HEK293 (cell line): Measurements from ENCODE around the gene YIPF5.
A peak's percentile ranks its signal among the peaks of the same experiment; 100 is the strongest.

Experiments used
- OVOL3 ChIP-seq: fragments of 450-650 bp; formaldehyde crosslinking; IDR thresholded peaks from 2 replicates; pipeline ENCODE4 v1.5.1; 2016; ENCODE audit warnings: missing biosample characterization, missing genetic modification characterization
- TRIM28 ChIP-seq: IDR thresholded peaks from 2 replicates; pipeline ENCODE4 v1.6.1; 2011; ENCODE audit warnings: low read length, control low read depth, borderline replicate concordance
- WT1 ChIP-seq: fragments of 450-650 bp; formaldehyde crosslinking; IDR thresholded peaks from 2 replicates; pipeline ENCODE4 v1.5.1; 2016; ENCODE audit warnings: missing biosample characterization, missing genetic modification characterization
- ZFP3 ChIP-seq: fragments of 450-650 bp; formaldehyde crosslinking; IDR thresholded peaks from 2 replicates; pipeline ENCODE4 v1.5.1; 2016; ENCODE audit warnings: low read depth, missing biosample characterization, missing genetic modification characterization
- ZFP41 ChIP-seq: fragments of 450-650 bp; formaldehyde crosslinking; IDR thresholded peaks from 2 replicates; pipeline ENCODE4 v1.5.1; 2016; ENCODE audit warnings: missing biosample characterization, missing genetic modification characterization, borderline replicate concordance
- ZNF155 ChIP-seq: fragments of 450-650 bp; formaldehyde crosslinking; IDR thresholded peaks from 2 replicates; pipeline ENCODE4 v1.5.1; 2016; ENCODE audit warnings: missing biosample characterization, missing genetic modification characterization
- ZNF175 ChIP-seq: fragments of 450-650 bp; formaldehyde crosslinking; IDR thresholded peaks from 2 replicates; pipeline ENCODE4 v1.5.1; 2016; ENCODE audit warnings: missing biosample characterization, missing genetic modification characterization
- ZNF214 ChIP-seq: fragments of 450-650 bp; formaldehyde crosslinking; IDR thresholded peaks from 2 replicates; pipeline ENCODE4 v1.5.1; 2017; ENCODE audit warnings: missing biosample characterization, mild to moderate bottlenecking, missing genetic modification characterization, borderline replicate concordance
- ZNF302 ChIP-seq: fragments of 450-650 bp; formaldehyde crosslinking; IDR thresholded peaks from 2 replicates; pipeline ENCODE4 v1.5.1; 2016; ENCODE audit warnings: missing biosample characterization, missing genetic modification characterization, low read depth
- ZNF350 ChIP-seq: fragments of 450-650 bp; formaldehyde crosslinking; IDR thresholded peaks from 2 replicates; pipeline ENCODE4 v1.5.0; 2017; ENCODE audit warnings: missing biosample characterization, mild to moderate bottlenecking, missing genetic modification characterization
- ZNF37A ChIP-seq: fragments of 450-650 bp; IDR thresholded peaks from 2 replicates; pipeline ENCODE4 v1.5.1; 2018; ENCODE audit warnings: missing biosample characterization, missing genetic modification characterization
- ZNF394 ChIP-seq: fragments of 450-650 bp; formaldehyde crosslinking; IDR thresholded peaks from 2 replicates; pipeline ENCODE4 v1.5.1; 2016; ENCODE audit warnings: missing biosample characterization, missing genetic modification characterization, mild to moderate bottlenecking, moderate library complexity, borderline replicate concordance
- ZNF416 ChIP-seq: fragments of 450-650 bp; formaldehyde crosslinking; IDR thresholded peaks from 2 replicates; pipeline ENCODE4 v1.5.1; 2016; ENCODE audit warnings: missing biosample characterization, missing genetic modification characterization
- ZNF510 ChIP-seq: fragments of 450-650 bp; formaldehyde crosslinking; IDR thresholded peaks from 2 replicates; pipeline ENCODE4 v1.5.1; 2018; ENCODE audit warnings: mild to moderate bottlenecking, missing genetic modification characterization, missing biosample characterization; ENCODE audit not compliant: insufficient replicate concordance
- ZNF529 ChIP-seq: fragments of 450-650 bp; formaldehyde crosslinking; IDR thresholded peaks from 2 replicates; pipeline ENCODE4 v1.5.1; 2017; ENCODE audit warnings: missing genetic modification characterization, missing biosample characterization; ENCODE audit not compliant: insufficient replicate concordance
- ZNF530 ChIP-seq: fragments of 450-650 bp; formaldehyde crosslinking; IDR thresholded peaks from 2 replicates; pipeline ENCODE4 v1.5.1; 2016; ENCODE audit warnings: low read depth, missing biosample characterization, missing genetic modification characterization
- ZNF560 ChIP-seq: fragments of 450-650 bp; formaldehyde crosslinking; IDR thresholded peaks from 2 replicates; pipeline ENCODE4 v1.5.1; 2017; ENCODE audit warnings: missing biosample characterization, missing genetic modification characterization, borderline replicate concordance
- ZNF571 ChIP-seq: fragments of 450-650 bp; formaldehyde crosslinking; IDR thresholded peaks from 2 replicates; pipeline ENCODE4 v1.5.0; 2017; ENCODE audit warnings: missing biosample characterization, missing genetic modification characterization
- ZNF621 ChIP-seq: fragments of 450-650 bp; formaldehyde crosslinking; IDR thresholded peaks from 2 replicates; pipeline ENCODE4 v1.5.1; 2017; ENCODE audit warnings: missing biosample characterization, missing genetic modification characterization
- ZNF670 ChIP-seq: fragments of 450-650 bp; formaldehyde crosslinking; IDR thresholded peaks from 2 replicates; pipeline ENCODE4 v1.5.1; 2016; ENCODE audit warnings: missing biosample characterization, missing genetic modification characterization, low read depth
- ZNF707 ChIP-seq: fragments of 450-650 bp; formaldehyde crosslinking; IDR thresholded peaks from 2 replicates; pipeline ENCODE4 v1.5.1; 2016; ENCODE audit warnings: missing biosample characterization, missing genetic modification characterization
- ZNF747 ChIP-seq: fragments of 450-650 bp; formaldehyde crosslinking; IDR thresholded peaks from 2 replicates; pipeline ENCODE4 v1.5.1; 2016; ENCODE audit warnings: missing biosample characterization, missing genetic modification characterization
- TF ChIP-seq, protein P1 (sequence below): fragments of 450-650 bp; formaldehyde crosslinking; IDR thresholded peaks from 2 replicates; pipeline ENCODE4 v1.5.1; 2016; ENCODE audit warnings: missing biosample characterization, missing genetic modification characterization, borderline replicate concordance
- TF ChIP-seq, protein P2 (sequence below): fragments of 450-650 bp; formaldehyde crosslinking; IDR thresholded peaks from 2 replicates; pipeline ENCODE4 v1.5.0; 2017; ENCODE audit warnings: missing biosample characterization, missing genetic modification characterization, borderline replicate concordance
- TF ChIP-seq, protein P3 (sequence below): fragments of 450-650 bp; formaldehyde crosslinking; IDR thresholded peaks from 2 replicates; pipeline ENCODE4 v1.5.1; 2017; ENCODE audit warnings: missing biosample characterization, missing genetic modification characterization
- TF ChIP-seq, protein P4 (sequence below): fragments of 450-650 bp; formaldehyde crosslinking; IDR thresholded peaks from 2 replicates; pipeline ENCODE4 v1.5.1; 2016; ENCODE audit warnings: missing biosample characterization, missing genetic modification characterization
- TF ChIP-seq, protein P5 (sequence below): fragments of 450-650 bp; formaldehyde crosslinking; IDR thresholded peaks from 2 replicates; pipeline ENCODE4 v1.5.1; 2017; ENCODE audit warnings: missing biosample characterization, missing genetic modification characterization
- TF ChIP-seq, protein P6 (sequence below): fragments of 450-650 bp; formaldehyde crosslinking; IDR thresholded peaks from 2 replicates; pipeline ENCODE4 v1.5.1; 2016; ENCODE audit warnings: missing biosample characterization, missing genetic modification characterization

The YIPF5 gene

DNA sequence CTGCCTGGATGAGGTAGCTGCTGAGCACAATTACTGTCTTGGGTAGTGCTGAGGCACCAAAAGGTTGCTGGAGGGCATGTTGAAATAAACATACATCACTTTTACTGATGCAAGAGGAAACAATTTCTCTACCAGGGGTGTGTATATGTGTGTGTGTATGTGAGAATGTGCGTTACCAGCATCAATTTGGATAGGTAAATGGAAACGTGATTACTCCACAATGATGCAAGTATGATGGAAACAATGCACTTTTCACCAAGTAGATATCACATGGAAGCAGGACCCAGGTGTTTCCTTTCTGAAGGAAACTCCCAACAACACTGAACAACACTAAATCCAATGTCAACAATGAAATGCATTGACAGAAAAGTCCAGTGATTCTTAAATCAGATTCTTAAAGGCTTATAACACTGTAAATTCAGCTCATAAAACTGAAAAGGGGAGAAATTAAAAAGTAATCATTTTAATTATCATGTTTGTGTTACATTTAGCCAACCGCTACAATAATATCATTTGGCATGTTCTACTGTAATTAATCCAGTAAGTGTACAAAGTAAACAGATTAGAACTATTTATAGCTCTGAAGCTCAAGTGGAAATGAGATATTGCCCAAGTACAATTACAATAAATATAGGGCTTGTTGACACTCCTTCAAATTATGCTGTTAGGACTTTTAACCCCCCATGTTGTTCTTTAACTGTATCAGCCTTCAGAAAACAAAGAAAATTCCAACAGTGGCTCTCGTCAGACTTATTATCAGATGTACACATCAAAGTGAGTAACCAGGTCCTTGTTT, 25.3 kb downstream of the YIPF5 start (continued):
- TF ChIP-seq, protein P1, sequence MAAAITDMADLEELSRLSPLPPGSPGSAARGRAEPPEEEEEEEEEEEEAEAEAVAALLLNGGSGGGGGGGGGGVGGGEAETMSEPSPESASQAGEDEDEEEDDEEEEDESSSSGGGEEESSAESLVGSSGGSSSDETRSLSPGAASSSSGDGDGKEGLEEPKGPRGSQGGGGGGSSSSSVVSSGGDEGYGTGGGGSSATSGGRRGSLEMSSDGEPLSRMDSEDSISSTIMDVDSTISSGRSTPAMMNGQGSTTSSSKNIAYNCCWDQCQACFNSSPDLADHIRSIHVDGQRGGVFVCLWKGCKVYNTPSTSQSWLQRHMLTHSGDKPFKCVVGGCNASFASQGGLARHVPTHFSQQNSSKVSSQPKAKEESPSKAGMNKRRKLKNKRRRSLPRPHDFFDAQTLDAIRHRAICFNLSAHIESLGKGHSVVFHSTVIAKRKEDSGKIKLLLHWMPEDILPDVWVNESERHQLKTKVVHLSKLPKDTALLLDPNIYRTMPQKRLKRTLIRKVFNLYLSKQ = no peak
- TF ChIP-seq OVOL3 (tag by site-specific recombination) (0 out of 2 replicates have a peak, but pooled peaks have one; percentile 13), ZFP41 (tag by site-specific recombination) (no peak), ZNF571 (no peak), ZNF707 (tag by site-specific recombination) (no peak), ZNF670 (no peak), TRIM28 (no peak), ZNF510 (no peak), ZNF394 (tag by site-specific recombination) (no peak), ZNF302 (tag by site-specific recombination) (no peak), ZNF155 (no peak), ZNF621 (tag by site-specific recombination) (no peak), WT1 (tag by site-specific recombination) (peak; percentile 89), ZNF560 (no peak), ZNF416 (tag by site-specific recombination) (no peak), ZNF175 (tag by site-specific recombination) (no peak), ZNF37A (no peak), ZNF529 (tag by site-specific recombination) (no peak), ZFP3 (tag by site-specific recombination) (no peak), ZNF530 (no peak), ZNF350 (tag by site-specific recombination) (no peak), ZNF747 (tag by site-specific recombination) (no peak), ZNF214 (tag by site-specific recombination) (no peak)
- TF ChIP-seq, protein P2, sequence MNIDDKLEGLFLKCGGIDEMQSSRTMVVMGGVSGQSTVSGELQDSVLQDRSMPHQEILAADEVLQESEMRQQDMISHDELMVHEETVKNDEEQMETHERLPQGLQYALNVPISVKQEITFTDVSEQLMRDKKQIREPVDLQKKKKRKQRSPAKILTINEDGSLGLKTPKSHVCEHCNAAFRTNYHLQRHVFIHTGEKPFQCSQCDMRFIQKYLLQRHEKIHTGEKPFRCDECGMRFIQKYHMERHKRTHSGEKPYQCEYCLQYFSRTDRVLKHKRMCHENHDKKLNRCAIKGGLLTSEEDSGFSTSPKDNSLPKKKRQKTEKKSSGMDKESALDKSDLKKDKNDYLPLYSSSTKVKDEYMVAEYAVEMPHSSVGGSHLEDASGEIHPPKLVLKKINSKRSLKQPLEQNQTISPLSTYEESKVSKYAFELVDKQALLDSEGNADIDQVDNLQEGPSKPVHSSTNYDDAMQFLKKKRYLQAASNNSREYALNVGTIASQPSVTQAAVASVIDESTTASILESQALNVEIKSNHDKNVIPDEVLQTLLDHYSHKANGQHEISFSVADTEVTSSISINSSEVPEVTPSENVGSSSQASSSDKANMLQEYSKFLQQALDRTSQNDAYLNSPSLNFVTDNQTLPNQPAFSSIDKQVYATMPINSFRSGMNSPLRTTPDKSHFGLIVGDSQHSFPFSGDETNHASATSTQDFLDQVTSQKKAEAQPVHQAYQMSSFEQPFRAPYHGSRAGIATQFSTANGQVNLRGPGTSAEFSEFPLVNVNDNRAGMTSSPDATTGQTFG = 0 out of 2 replicates have a peak, but pooled peaks have one; percentile 32
- TF ChIP-seq, protein P3, sequence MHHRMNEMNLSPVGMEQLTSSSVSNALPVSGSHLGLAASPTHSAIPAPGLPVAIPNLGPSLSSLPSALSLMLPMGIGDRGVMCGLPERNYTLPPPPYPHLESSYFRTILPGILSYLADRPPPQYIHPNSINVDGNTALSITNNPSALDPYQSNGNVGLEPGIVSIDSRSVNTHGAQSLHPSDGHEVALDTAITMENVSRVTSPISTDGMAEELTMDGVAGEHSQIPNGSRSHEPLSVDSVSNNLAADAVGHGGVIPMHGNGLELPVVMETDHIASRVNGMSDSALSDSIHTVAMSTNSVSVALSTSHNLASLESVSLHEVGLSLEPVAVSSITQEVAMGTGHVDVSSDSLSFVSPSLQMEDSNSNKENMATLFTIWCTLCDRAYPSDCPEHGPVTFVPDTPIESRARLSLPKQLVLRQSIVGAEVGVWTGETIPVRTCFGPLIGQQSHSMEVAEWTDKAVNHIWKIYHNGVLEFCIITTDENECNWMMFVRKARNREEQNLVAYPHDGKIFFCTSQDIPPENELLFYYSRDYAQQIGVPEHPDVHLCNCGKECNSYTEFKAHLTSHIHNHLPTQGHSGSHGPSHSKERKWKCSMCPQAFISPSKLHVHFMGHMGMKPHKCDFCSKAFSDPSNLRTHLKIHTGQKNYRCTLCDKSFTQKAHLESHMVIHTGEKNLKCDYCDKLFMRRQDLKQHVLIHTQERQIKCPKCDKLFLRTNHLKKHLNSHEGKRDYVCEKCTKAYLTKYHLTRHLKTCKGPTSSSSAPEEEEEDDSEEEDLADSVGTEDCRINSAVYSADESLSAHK = no peak
- TF ChIP-seq, protein P4, sequence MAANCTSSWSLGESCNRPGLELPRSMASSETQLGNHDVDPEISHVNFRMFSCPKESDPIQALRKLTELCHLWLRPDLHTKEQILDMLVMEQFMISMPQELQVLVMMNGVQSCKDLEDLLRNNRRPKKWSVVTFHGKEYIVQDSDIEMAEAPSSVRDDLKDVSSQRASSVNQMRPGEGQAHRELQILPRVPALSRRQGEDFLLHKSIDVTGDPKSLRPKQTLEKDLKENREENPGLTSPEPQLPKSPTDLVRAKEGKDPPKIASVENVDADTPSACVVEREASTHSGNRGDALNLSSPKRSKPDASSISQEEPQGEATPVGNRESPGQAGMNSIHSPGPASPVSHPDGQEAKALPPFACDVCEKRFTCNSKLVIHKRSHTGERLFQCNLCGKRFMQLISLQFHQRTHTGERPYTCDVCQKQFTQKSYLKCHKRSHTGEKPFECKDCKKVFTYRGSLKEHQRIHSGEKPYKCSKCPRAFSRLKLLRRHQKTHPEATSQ (tag by site-specific recombination) = no peak
- TF ChIP-seq, protein P5, sequence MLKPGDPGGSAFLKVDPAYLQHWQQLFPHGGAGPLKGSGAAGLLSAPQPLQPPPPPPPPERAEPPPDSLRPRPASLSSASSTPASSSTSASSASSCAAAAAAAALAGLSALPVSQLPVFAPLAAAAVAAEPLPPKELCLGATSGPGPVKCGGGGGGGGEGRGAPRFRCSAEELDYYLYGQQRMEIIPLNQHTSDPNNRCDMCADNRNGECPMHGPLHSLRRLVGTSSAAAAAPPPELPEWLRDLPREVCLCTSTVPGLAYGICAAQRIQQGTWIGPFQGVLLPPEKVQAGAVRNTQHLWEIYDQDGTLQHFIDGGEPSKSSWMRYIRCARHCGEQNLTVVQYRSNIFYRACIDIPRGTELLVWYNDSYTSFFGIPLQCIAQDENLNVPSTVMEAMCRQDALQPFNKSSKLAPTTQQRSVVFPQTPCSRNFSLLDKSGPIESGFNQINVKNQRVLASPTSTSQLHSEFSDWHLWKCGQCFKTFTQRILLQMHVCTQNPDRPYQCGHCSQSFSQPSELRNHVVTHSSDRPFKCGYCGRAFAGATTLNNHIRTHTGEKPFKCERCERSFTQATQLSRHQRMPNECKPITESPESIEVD (tag by site-specific recombination) = peak; percentile 63
- TF ChIP-seq, protein P6, sequence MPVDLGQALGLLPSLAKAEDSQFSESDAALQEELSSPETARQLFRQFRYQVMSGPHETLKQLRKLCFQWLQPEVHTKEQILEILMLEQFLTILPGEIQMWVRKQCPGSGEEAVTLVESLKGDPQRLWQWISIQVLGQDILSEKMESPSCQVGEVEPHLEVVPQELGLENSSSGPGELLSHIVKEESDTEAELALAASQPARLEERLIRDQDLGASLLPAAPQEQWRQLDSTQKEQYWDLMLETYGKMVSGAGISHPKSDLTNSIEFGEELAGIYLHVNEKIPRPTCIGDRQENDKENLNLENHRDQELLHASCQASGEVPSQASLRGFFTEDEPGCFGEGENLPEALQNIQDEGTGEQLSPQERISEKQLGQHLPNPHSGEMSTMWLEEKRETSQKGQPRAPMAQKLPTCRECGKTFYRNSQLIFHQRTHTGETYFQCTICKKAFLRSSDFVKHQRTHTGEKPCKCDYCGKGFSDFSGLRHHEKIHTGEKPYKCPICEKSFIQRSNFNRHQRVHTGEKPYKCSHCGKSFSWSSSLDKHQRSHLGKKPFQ (tag by site-specific recombination) = no peak
